Measurements from ENCODE around the gene PLPP7. TPM values are rescaled to one million over a fixed set of nuclear protein-coding genes. Genes with fewer than 3 reads are reported as not detected.

PLPP7 gene
- total RNA-seq, 1 donor from 2014 or later, result 3.1 TPM

- Mint-ChIP-seq H3K27ac (no peak overlapping the region), H3K4me1 (ENCODE audit: unreplicated experiment) (no peaks in the 10 kb centered on the region), H3K9me3 (no peaks in the 10 kb centered on the region), H3K36me3 (no peaks in the 10 kb centered on the region), H3K4me3 (no peak overlapping the region), H3K27me3 (no peaks in the 10 kb centered on the region)
- no peak for DNase-seq (ENCODE audit: extremely low spot score, unreplicated experiment)
- TF ChIP-seq CTCF (conservative IDR thresholded peaks at IDR 0.05), result no peak
Observed at GRCh38 chr9:131253891-131254491, 35.5 kb upstream of the PLPP7 start.

- Mint-ChIP-seq H3K27me3 (no peaks in the 10 kb centered on the region), H3K4me1 (ENCODE audit: unreplicated experiment) (no peaks in the 10 kb centered on the region), H3K9me3 (no peaks in the 10 kb centered on the region), H3K36me3 (no peaks in the 10 kb centered on the region), H3K4me3 (no peak overlapping the region), H3K27ac (no peak overlapping the region)
- TF ChIP-seq CTCF (conservative IDR thresholded peaks at IDR 0.05), result no peak
- DNase-seq (ENCODE audit: extremely low spot score, unreplicated experiment), result no peak
Observed at GRCh38 chr9:131254626-131255025, 34.9 kb upstream of the PLPP7 start.

GRCh38 chr9:131255676-131256197 lies 33.8 kb upstream of the PLPP7 start:
- Mint-ChIP-seq H3K4me1 (ENCODE audit: unreplicated experiment) (peaks cover 3% of the 10 kb centered on the region), H3K4me3 (no peak overlapping the region), H3K27ac (no peak overlapping the region), H3K9me3 (no peaks in the 10 kb centered on the region), H3K36me3 (no peaks in the 10 kb centered on the region), H3K27me3 (no peaks in the 10 kb centered on the region)
- no peak for DNase-seq (ENCODE audit: extremely low spot score, unreplicated experiment)
- no peak for TF ChIP-seq CTCF (conservative IDR thresholded peaks at IDR 0.05)

- TF ChIP-seq CTCF (conservative IDR thresholded peaks at IDR 0.05), result no peak
- H3K4me1 Mint-ChIP-seq (ENCODE audit: unreplicated experiment), result peaks cover 3% of the 10 kb centered on the region
- H3K36me3 Mint-ChIP-seq, result no peaks in the 10 kb centered on the region
- no peak overlapping the region for H3K27ac Mint-ChIP-seq
- H3K4me3 Mint-ChIP-seq, result no peak overlapping the region
- no peak for DNase-seq (ENCODE audit: extremely low spot score, unreplicated experiment)
- no peaks in the 10 kb centered on the region for H3K27me3 Mint-ChIP-seq
- no peaks in the 10 kb centered on the region for H3K9me3 Mint-ChIP-seq
Observed at GRCh38 chr9:131257266-131258025, 32.1 kb upstream of the PLPP7 start.

GRCh38 chr9:131258186-131258585 lies 31.3 kb upstream of the PLPP7 start:
- peaks cover 3% of the 10 kb centered on the region for H3K4me1 Mint-ChIP-seq (ENCODE audit: unreplicated experiment)
- no peaks in the 10 kb centered on the region for H3K9me3 Mint-ChIP-seq
- H3K27ac Mint-ChIP-seq, result no peak overlapping the region
- H3K36me3 Mint-ChIP-seq, result no peaks in the 10 kb centered on the region
- no peaks in the 10 kb centered on the region for H3K27me3 Mint-ChIP-seq
- TF ChIP-seq CTCF (conservative IDR thresholded peaks at IDR 0.05), result no peak
- no peak for DNase-seq (ENCODE audit: extremely low spot score, unreplicated experiment)
- no peak overlapping the region for H3K4me3 Mint-ChIP-seq

All from type B pancreatic cell (in vitro differentiated cells).